Measurements from ENCODE around the gene DNAH14.
A peak's percentile ranks its signal among the peaks of the same experiment; 100 is the strongest.

Gene DNAH14

GRCh38 chr1:224894915-224895314, 34.6 kb upstream of the DNAH14 start:
- peak; percentile 40 for TF ChIP-seq CTCF (IDR thresholded peaks at IDR 0.05; ENCODE audit: low read depth, low read length, missing control alignments)
- no peak for DNase-seq (ENCODE audit: low read depth)

GRCh38 chr1:224896130-224896781, 33.2 kb upstream of the DNAH14 start:
- H3K4me3 ChIP-seq (ENCODE audit: low read depth, low read length): no peak overlapping the region
- no peak for TF ChIP-seq CTCF (IDR thresholded peaks at IDR 0.05; ENCODE audit: low read depth, low read length, missing control alignments)
- no peak for DNase-seq (ENCODE audit: low read depth)

More at GRCh38 chr1:224894915-224895314, 34.6 kb upstream of the DNAH14 start:
- H3K4me3 ChIP-seq (ENCODE audit: low read depth, low read length): no peak overlapping the region

- TF ChIP-seq CTCF (IDR thresholded peaks at IDR 0.05; ENCODE audit: low read depth, low read length, missing control alignments): no peak
- DNase-seq (ENCODE audit: low read depth): no peak
- no peak overlapping the region for H3K4me3 ChIP-seq (ENCODE audit: low read depth, low read length)
Measured at GRCh38 chr1:224897529-224898327, 31.7 kb upstream of the DNAH14 start.

- no peak for DNase-seq (ENCODE audit: low read depth)
- TF ChIP-seq CTCF (IDR thresholded peaks at IDR 0.05; ENCODE audit: low read depth, low read length, missing control alignments): no peak
- no peak overlapping the region for H3K4me3 ChIP-seq (ENCODE audit: low read depth, low read length)
Measured at GRCh38 chr1:224898937-224899336, 30.5 kb upstream of the DNAH14 start.

- no peak for DNase-seq (ENCODE audit: low read depth)
- H3K4me3 ChIP-seq (ENCODE audit: low read depth, low read length): no peak overlapping the region
- no peak for TF ChIP-seq CTCF (IDR thresholded peaks at IDR 0.05; ENCODE audit: low read depth, low read length, missing control alignments)
Measured at GRCh38 chr1:224900062-224900630, 29.3 kb upstream of the DNAH14 start.

- no peak for TF ChIP-seq CTCF (IDR thresholded peaks at IDR 0.05; ENCODE audit: low read depth, low read length, missing control alignments)
- no peak overlapping the region for H3K4me3 ChIP-seq (ENCODE audit: low read depth, low read length)
- DNase-seq (ENCODE audit: low read depth): no peak
Measured at GRCh38 chr1:224901087-224901810, 28.2 kb upstream of the DNAH14 start.

Data from GM12864 (cell line).